ENCODE data around the gene SAMD15. TPM values are rescaled to one million over a fixed set of nuclear protein-coding genes. Genes with fewer than 3 reads are reported as not detected.

The SAMD15 gene
- total RNA-seq, 1 experiment from 2014 or later = 0.42 TPM

- TF ChIP-seq USF2 (CRISPR knock-in tag; IDR thresholded peaks at IDR 0.05) (no peak), ZNF416 (CRISPR knock-in tag; IDR thresholded peaks at IDR 0.05) (0 out of 2 replicates have a peak, but pooled peaks have one; percentile 39), ZNF317 (CRISPR knock-in tag; IDR thresholded peaks at IDR 0.05; ENCODE audit: borderline replicate concordance, low read depth) (no peak; the same call in 1 of the 2 replicates), NFATC4 (CRISPR knock-in tag; IDR thresholded peaks at IDR 0.05) (no peak), ZNF232 (CRISPR knock-in tag; IDR thresholded peaks at IDR 0.05) (no peak), NFE2L1 (CRISPR knock-in tag; IDR thresholded peaks at IDR 0.05) (no peak)
These were observed at the start of gene SAMD15, which contains the start of gene TMED8 (continued) for GRCh38 chr14:77376771-77377501.

GRCh38 chr14:77329872-77330271 lies 47.3 kb upstream of the SAMD15 start:
- no peak for ATAC-seq
- Mint-ChIP-seq H3K9me3 (no peaks in the 10 kb centered on the region), H3K36me3 (no peaks in the 10 kb centered on the region), H3K27me3 (ENCODE audit: low read depth) (no peaks in the 10 kb centered on the region), H3K4me3 (no peak overlapping the region), H3K27ac (no peak overlapping the region), H3K4me1 (peaks cover 10% of the 10 kb centered on the region)
- POLR2A ChIA-PET = no interaction called here
- no peak for DNase-seq (ENCODE audit: low spot score)
- CTCF ChIA-PET = interaction anchor here (2.9 kb wide), 1 partner anchor 14 kb away, joined by 10 read pairs; no protein-coding TSS in a partner anchor
- TF ChIP-seq NFYB (CRISPR knock-in tag; conservative IDR thresholded peaks at IDR 0.05; ENCODE audit: low read depth) = no peak
- no peak for TF ChIP-seq GABPB1 (CRISPR knock-in tag; IDR thresholded peaks at IDR 0.05)
- TF ChIP-seq ZSCAN18 (CRISPR knock-in tag; IDR thresholded peaks at IDR 0.05) = no peak
- no peak for TF ChIP-seq ZNF425 (CRISPR knock-in tag; conservative IDR thresholded peaks at IDR 0.05)
- TF ChIP-seq E2F4 (CRISPR knock-in tag; IDR thresholded peaks at IDR 0.05; ENCODE audit: borderline replicate concordance, low read depth) = no peak
- TF ChIP-seq SMAD4 (CRISPR knock-in tag; IDR thresholded peaks at IDR 0.05) = no peak
- no peak for TF ChIP-seq ZBTB21 (CRISPR knock-in tag; IDR thresholded peaks at IDR 0.05; ENCODE audit: borderline replicate concordance)
- no peak for TF ChIP-seq E2F5 (CRISPR knock-in tag; IDR thresholded peaks at IDR 0.05)
- no peak for TF ChIP-seq GRHL2 (CRISPR knock-in tag; IDR thresholded peaks at IDR 0.05; ENCODE audit: insufficient replicate concordance, severe bottlenecking)
- no peak for TF ChIP-seq ESRRA (CRISPR knock-in tag; IDR thresholded peaks at IDR 0.05; ENCODE audit: borderline replicate concordance)
- TF ChIP-seq NR1H2 (CRISPR knock-in tag; IDR thresholded peaks at IDR 0.05) = no peak
- no peak for TF ChIP-seq ATF3 (CRISPR knock-in tag; conservative IDR thresholded peaks at IDR 0.05)
- no peak for TF ChIP-seq ETV6 (CRISPR knock-in tag; IDR thresholded peaks at IDR 0.05)
- no peak for TF ChIP-seq ERG (CRISPR knock-in tag; IDR thresholded peaks at IDR 0.05)
- TF ChIP-seq NR2C2 (CRISPR knock-in tag; IDR thresholded peaks at IDR 0.05) = no peak
- TF ChIP-seq JAZF1 (CRISPR knock-in tag; IDR thresholded peaks at IDR 0.05) = no peak
- no peak for TF ChIP-seq IRF1 (CRISPR knock-in tag; IDR thresholded peaks at IDR 0.05)
- no peak for TF ChIP-seq SOX15 (CRISPR knock-in tag; IDR thresholded peaks at IDR 0.05)

Measured in WTC11 (cell line).